ENCODE measurements around the gene KRT76.

The KRT76 gene

GRCh38 chr12:52769946-52770345 is 7.2 kb downstream of the KRT76 start:
- TF ChIP-seq SIN3A (IDR thresholded peaks at IDR 0.05; ENCODE audit: borderline replicate concordance, insufficient read depth, low read length) (no peak), FOXP2 (optimal IDR thresholded peaks at IDR 0.05; ENCODE audit: borderline replicate concordance, extremely low read depth, extremely low read length, insufficient read depth) (no peak)

GRCh38 chr12:52769354-52769753 is 7.8 kb downstream of the KRT76 start:
- TF ChIP-seq TAF1 (IDR thresholded peaks at IDR 0.05; ENCODE audit: borderline replicate concordance, insufficient read depth, low read length) (no peak), POLR2AphosphoS5 (IDR thresholded peaks at IDR 0.05; ENCODE audit: low read depth, low read length) (no peak), FOXP2 (optimal IDR thresholded peaks at IDR 0.05; ENCODE audit: borderline replicate concordance, extremely low read depth, extremely low read length, insufficient read depth) (no peak), SIN3A (IDR thresholded peaks at IDR 0.05; ENCODE audit: borderline replicate concordance, insufficient read depth, low read length) (no peak), REST (IDR thresholded peaks at IDR 0.05; ENCODE audit: insufficient read depth in 1 of 2, low read depth in 2 of 2, low read length in 2 of 2) (no peak)

- TF ChIP-seq FOXP2 (optimal IDR thresholded peaks at IDR 0.05; ENCODE audit: borderline replicate concordance, extremely low read depth, extremely low read length, insufficient read depth) (no peak), POLR2AphosphoS5 (IDR thresholded peaks at IDR 0.05; ENCODE audit: low read depth, low read length) (no peak), SIN3A (IDR thresholded peaks at IDR 0.05; ENCODE audit: borderline replicate concordance, insufficient read depth, low read length) (no peak), REST (IDR thresholded peaks at IDR 0.05; ENCODE audit: insufficient read depth in 1 of 2, low read depth in 2 of 2, low read length in 2 of 2) (no peak), TAF1 (IDR thresholded peaks at IDR 0.05; ENCODE audit: borderline replicate concordance, insufficient read depth, low read length) (no peak)
Observed at GRCh38 chr12:52768479-52769200, 8.5 kb downstream of the KRT76 start.

GRCh38 chr12:52767427-52767826 is 9.7 kb downstream of the KRT76 start:
- no peak for TF ChIP-seq SIN3A (IDR thresholded peaks at IDR 0.05; ENCODE audit: borderline replicate concordance, insufficient read depth, low read length)
- TF ChIP-seq FOXP2 (optimal IDR thresholded peaks at IDR 0.05; ENCODE audit: borderline replicate concordance, extremely low read depth, extremely low read length, insufficient read depth) = no peak
- no peak for TF ChIP-seq REST (IDR thresholded peaks at IDR 0.05; ENCODE audit: insufficient read depth in 1 of 2, low read depth in 2 of 2, low read length in 2 of 2)
- no peak for TF ChIP-seq TAF1 (IDR thresholded peaks at IDR 0.05; ENCODE audit: borderline replicate concordance, insufficient read depth, low read length)
- TF ChIP-seq POLR2AphosphoS5 (IDR thresholded peaks at IDR 0.05; ENCODE audit: low read depth, low read length) = no peak

- TF ChIP-seq FOXP2 (optimal IDR thresholded peaks at IDR 0.05; ENCODE audit: borderline replicate concordance, extremely low read depth, extremely low read length, insufficient read depth) (no peak), SIN3A (IDR thresholded peaks at IDR 0.05; ENCODE audit: borderline replicate concordance, insufficient read depth, low read length) (no peak), POLR2AphosphoS5 (IDR thresholded peaks at IDR 0.05; ENCODE audit: low read depth, low read length) (no peak), REST (IDR thresholded peaks at IDR 0.05; ENCODE audit: insufficient read depth in 1 of 2, low read depth in 2 of 2, low read length in 2 of 2) (no peak), TAF1 (IDR thresholded peaks at IDR 0.05; ENCODE audit: borderline replicate concordance, insufficient read depth, low read length) (no peak)
Observed at GRCh38 chr12:52767020-52767379, 10.1 kb downstream of the KRT76 start.
